GM12892 (cell line): Measurements from ENCODE around the gene ZMAT2. TPM values are rescaled to one million over a fixed set of nuclear protein-coding genes. Genes with fewer than 3 reads are reported as not detected.
A peak's percentile ranks its signal among the peaks of the same experiment; 100 is the strongest.
"Not testable (repeated sequence)": the region's sequence is repeated elsewhere in the genome, so short reads cannot be mapped to it uniquely, and the experiment has no call there.

Experiments used
- DNase-seq: peaks from one replicate; pipeline ENCODE4 v3.0.0; 2011; ENCODE audit not compliant: insufficient read length
- FAIRE-seq: peaks from 2 replicates; lab custom pipeline; 2011; peaks lifted over from hg19 to GRCh38; lab: Jason Lieb, UNC
- POLR2A ChIP-seq: IDR thresholded peaks from 2 replicates; pipeline ENCODE4 v1.6.1; 2011; ENCODE audit warnings: low read depth, low read length, control low read depth
- POLR2AphosphoS5 ChIP-seq: IDR thresholded peaks from 2 replicates; pipeline ENCODE4 v1.6.1; 2011; ENCODE audit warnings: low read depth, low read length, control low read depth
- TAF1 ChIP-seq: IDR thresholded peaks from 2 replicates; pipeline ENCODE4 v1.6.1; 2011; ENCODE audit warnings: low read depth, mild to moderate bottlenecking, control low read depth, low read length, borderline replicate concordance
- polyA plus RNA-seq: library from polyadenylated mRNA; unstranded; fragments of >200 nt; gene quantifications from one replicate; pipeline ENCODE4 v1.2.1, GENCODE V29; 2012; ENCODE audit warnings: missing spikeins, inconsistent platforms; ENCODE audit not compliant: missing spikeins

Gene ZMAT2
- 73.4 TPM for polyA plus RNA-seq

- DNase-seq (peak; percentile 75), FAIRE-seq (peak; percentile 100)
- TF ChIP-seq POLR2A = peak; percentile 89
- peak; percentile 98 for TF ChIP-seq TAF1
- peak; percentile 89 for TF ChIP-seq POLR2AphosphoS5
Measured at GRCh38 chr5:140700177-140701144, at the start of gene ZMAT2. Gene ZMAT2 (plus strand): TSS chr5:140700447. CDS start chr5:140700461, 14 bp downstream.

- TF ChIP-seq TAF1 (no peak), POLR2A (no peak), POLR2AphosphoS5 (no peak)
- DNase-seq (no peak), FAIRE-seq (no peak)
Measured at GRCh38 chr5:140658870-140659269, 41.4 kb upstream of the ZMAT2 start.

GRCh38 chr5:140660371-140660770 lies 39.9 kb upstream of the ZMAT2 start:
- FAIRE-seq, DNase-seq: not testable (repeated sequence)

GRCh38 chr5:140664030-140664358 lies 36.3 kb upstream of the ZMAT2 start:
- no peak for FAIRE-seq
- TF ChIP-seq TAF1 = no peak
- TF ChIP-seq POLR2AphosphoS5 = no peak
- TF ChIP-seq POLR2A = no peak

GRCh38 chr5:140664359-140665119 lies 35.7 kb upstream of the ZMAT2 start, which contains the start of gene WDR55:
Gene WDR55 (plus strand): TSS chr5:140664904. CDS start chr5:140664913, 9 bp downstream.
- DNase-seq = peak; percentile 89
- TF ChIP-seq POLR2A = peak; percentile 92
- peak; percentile 92 for TF ChIP-seq POLR2AphosphoS5
- TF ChIP-seq TAF1 = peak; percentile 75
- FAIRE-seq = peak; percentile 94

More at GRCh38 chr5:140664030-140664358, 36.3 kb upstream of the ZMAT2 start:
- DNase-seq = no peak

GRCh38 chr5:140671035-140671434 lies 29.2 kb upstream of the ZMAT2 start:
- DNase-seq, FAIRE-seq: not testable (repeated sequence)

- TF ChIP-seq POLR2A (no peak), TAF1 (no peak), POLR2AphosphoS5 (no peak)
- DNase-seq (no peak), FAIRE-seq (peak; percentile 5)
Measured at GRCh38 chr5:140671472-140672125, 28.6 kb upstream of the ZMAT2 start.

GRCh38 chr5:140672455-140673186 lies 27.6 kb upstream of the ZMAT2 start:
- DNase-seq (no peak), FAIRE-seq (no peak)
- TF ChIP-seq TAF1 (no peak), POLR2A (0 out of 2 replicates have a peak, but pooled peaks have one; percentile 35)

- FAIRE-seq = no peak
Measured at GRCh38 chr5:140673187-140673976, 26.9 kb upstream of the ZMAT2 start, which contains the start of gene DND1. Gene DND1 (minus strand): TSS chr5:140673576. CDS start chr5:140673542, 34 bp downstream.

GRCh38 chr5:140674211-140674610 lies 26.0 kb upstream of the ZMAT2 start:
- FAIRE-seq = no peak
- TF ChIP-seq POLR2A = no peak
- TF ChIP-seq TAF1 = no peak
- no peak for TF ChIP-seq POLR2AphosphoS5
- DNase-seq = no peak

More at GRCh38 chr5:140673187-140673976, 26.9 kb upstream of the ZMAT2 start, which contains the start of gene DND1:
- DNase-seq = no peak
- TF ChIP-seq TAF1 (no peak), POLR2AphosphoS5 (peak; percentile 46; the same call in 1 of the 2 replicates), POLR2A (peak; percentile 34; the same call in 1 of the 2 replicates)
